NCI-H1417 (cell line): ENCODE results near the gene TMEM181.
A peak's percentile ranks its signal among the peaks of the same experiment; 100 is the strongest.
"Not testable (repeated sequence)": the region's sequence is repeated elsewhere in the genome, so short reads cannot be mapped to it uniquely, and the experiment has no call there.

Experiments
- DNase-seq, 3 experiments: peaks; one replicate each; lab custom pipeline; 2025; lab: John Stamatoyannopoulos, UW

TMEM181 gene

GRCh38 chr6:158596861-158597260 lies 37.0 kb downstream of the TMEM181 start:
- DNase-seq = no peak

- DNase-seq = no peak
These were observed 37.7 kb downstream of the TMEM181 start for GRCh38 chr6:158597565-158597964.

GRCh38 chr6:158599635-158600034 lies 39.7 kb downstream of the TMEM181 start:
- DNase-seq = no peak

- no peak for DNase-seq
These were observed 43.6 kb downstream of the TMEM181 start for GRCh38 chr6:158603261-158604047.

DNA sequence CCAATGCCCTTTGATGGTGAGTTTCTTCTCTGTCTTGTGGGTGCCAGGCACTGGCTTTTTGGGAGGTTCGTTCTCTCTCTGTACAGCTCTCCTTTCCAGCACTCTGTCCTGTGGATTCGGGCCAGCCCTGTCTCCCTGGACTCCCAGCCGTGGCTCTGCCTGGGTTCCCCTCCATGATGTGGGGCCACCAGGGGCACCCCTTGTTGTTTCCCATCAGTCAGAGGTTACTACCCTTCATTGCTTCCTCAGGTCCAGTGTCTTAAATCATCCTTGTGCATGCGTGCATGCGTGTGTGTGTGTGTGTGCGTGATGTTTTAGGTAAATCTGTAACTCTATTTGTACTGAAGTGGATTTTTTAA lies 44.1 kb downstream of the TMEM181 start:
- no peak for DNase-seq

DNA sequence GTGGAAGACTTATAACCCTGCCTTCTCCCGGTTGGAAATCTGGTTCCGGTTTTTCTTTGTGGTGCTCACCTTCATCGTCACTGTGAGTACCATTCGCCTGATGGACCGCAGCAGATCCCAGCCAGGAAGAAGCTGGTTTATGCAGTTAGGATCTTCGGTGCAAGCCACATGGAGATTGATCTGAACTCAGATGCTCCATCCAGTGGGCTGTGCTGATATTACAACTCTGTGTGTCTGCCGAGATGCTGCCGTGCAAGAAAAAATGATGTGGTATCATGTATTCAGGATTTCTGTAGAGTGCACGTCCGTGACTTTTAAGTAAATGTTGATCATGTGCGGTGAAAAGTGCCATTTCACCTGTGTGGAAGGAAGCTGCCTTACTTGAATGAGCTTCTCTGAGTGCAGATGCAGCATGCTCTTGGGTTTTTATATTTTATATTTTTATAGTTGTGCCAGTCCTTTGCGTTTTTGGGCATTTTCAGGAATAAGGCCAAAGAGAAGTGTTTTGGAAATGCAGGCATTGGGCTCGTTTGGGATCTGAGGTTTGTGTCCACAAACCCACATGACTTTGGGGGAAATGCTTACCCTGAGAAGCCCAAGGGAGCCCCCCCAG lies 45.5 kb downstream of the TMEM181 start:
- DNase-seq = peak; percentile 56 to 84 (median 75)

- not testable (repeated sequence) for DNase-seq
These were observed 46.1 kb downstream of the TMEM181 start for GRCh38 chr6:158606011-158606410.

DNA sequence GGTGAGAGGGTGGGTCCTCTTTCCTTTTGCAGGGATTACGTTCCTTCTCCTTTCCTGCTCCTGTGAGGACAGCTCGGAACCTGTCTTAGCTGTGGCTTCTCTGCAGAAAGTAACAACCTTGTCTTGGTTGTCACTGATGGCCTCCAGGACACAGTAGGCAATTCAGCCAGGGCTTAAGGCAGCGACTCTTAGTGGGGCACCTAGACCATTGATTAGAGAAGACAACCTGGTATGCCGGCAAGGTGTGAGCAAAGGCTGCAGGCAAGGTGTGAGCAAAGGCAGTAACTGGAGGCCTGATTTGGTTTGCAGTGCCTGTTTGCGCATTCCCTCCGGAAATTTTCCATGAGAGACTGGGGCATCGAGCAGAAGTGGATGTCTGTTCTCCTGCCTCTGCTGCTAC lies 47.0 kb downstream of the TMEM181 start:
- DNase-seq = no peak

- DNase-seq = no peak
These were observed 47.7 kb downstream of the TMEM181 start for GRCh38 chr6:158607411-158608170.

GRCh38 chr6:158608221-158608620 lies 48.3 kb downstream of the TMEM181 start:
- no peak for DNase-seq

DNA sequence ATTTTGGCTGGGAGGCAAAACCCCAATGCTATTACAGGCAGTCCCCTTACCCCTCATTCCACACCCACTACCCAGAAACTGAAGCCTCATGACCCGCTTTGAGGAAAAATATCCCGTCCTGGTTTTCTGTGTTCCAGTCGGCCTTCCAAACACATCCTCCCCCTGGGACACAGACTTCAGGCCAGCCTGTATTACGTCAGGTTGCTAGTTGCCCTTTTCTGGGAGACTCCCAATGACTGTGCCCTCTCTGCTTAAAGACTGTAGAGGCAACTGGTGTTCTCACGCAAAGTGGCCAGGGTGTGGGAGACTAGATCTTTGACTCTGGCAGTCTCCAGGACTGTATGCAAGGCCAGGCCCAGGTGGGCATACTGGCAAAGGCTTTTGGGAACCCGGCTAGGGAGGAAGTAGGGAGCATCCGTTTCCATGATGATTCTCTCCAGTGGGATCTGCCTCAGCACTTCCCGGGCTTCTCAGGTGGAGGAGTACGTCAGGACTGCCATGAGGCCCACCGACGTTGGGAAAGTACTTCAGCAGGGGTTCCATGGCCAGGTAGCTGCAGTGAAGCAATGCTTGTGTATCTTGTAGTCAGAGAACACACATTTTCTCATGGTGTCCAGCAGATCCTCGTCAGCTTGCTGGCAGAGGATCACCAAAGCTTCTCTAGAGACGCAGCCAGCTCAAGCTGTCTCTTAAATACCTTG lies 49.7 kb downstream of the TMEM181 start:
- DNase-seq = no peak

DNA sequence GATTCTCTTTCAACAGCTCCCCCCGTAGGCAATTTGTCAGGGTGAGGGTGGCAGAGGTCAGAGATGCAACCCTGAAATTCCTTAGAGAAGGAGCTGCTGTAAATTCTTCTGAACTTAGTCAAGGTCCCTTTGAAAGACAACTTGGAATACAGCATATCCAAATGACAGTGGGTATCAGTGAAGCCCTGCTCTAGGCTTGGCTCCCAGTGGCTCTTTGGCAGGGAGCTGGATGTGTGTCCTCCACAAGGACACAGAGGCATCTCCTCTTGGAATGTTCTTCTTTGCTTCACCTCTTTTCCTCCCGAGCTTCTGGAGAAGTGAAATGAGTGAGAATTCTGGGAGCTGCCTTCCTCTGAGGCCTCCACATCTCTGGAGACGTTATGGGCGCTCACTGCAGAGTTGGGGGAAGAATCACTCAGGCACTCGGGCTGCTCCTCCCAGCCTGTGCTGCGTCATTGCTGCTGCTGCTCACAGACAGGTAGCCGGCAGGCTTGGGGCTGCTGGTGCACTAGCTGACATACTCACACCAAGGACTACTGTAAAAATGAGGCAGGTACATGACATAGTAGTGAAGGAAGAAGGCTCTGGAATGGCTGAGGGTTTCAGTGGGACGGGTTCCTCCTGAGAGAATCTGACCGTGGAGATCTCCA lies 50.6 kb downstream of the TMEM181 start:
- DNase-seq = no peak

GRCh38 chr6:158611039-158611438 lies 51.1 kb downstream of the TMEM181 start:
- DNase-seq = no peak

- no peak for DNase-seq
These were observed 51.9 kb downstream of the TMEM181 start for GRCh38 chr6:158611541-158612370.

DNA sequence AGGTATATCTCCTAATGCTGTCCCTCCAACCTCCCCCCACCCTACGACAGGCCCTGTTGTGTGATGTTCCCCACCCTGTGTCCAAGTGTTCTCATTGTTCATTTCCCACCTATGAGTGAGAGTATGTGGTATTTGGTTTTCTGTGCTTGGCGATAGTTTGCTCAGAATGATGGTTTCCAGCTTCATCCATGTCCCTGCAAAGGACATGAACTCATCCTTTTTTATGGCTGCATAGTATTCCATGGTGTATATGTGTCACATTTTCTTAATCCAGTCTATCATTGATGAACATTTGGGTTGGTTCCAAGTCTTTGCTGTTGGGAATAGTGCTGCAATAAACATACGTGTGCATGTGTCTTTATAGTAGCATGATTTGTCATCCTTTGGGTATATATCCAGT lies 54.7 kb downstream of the TMEM181 start:
- not testable (repeated sequence) for DNase-seq

- not testable (repeated sequence) for DNase-seq
These were observed 58.4 kb downstream of the TMEM181 start for GRCh38 chr6:158618289-158618688.

DNA sequence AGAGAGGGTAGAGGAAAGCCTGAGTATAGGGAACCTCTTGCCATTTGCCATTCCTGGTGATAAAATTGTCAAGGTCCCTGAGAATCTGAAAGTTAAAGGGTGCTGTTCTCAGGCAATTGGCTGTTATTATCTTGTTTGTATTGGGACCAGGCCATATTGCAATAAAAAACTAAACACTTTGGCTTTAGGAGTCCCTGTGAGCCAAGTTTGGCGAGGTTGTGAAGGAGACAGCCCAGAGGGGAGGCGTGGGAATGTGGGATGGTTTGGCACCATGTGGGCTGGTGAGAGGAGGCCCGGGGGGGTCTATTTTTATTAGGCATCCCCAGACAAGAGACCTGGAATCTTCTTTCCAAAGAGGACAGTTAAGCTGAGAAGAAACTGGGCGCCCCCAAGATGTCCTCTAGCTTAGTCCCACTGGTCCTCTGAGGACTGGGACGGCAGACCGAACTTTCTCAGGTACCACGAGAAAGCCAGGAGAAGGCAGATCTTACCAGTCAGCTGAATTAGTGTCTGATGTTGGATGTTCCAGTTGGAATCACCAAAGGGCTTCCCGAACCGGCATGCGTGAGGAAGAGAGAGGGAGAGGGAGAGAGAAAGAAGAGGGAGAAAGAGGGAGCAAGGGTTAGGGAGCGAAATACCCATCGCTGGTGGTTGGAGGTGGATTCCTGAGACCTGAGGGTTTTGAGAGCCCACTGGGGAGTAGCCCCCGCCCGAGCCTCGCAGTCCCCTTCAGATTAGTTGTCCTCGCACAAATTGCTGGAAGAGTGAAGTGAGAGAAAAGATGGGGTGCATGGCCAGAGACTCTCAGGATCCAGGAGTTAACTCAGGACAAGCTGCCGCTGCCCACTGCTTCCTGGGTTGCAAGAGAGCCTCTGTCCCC lies 60.3 kb downstream of the TMEM181 start:
- DNase-seq = no peak

DNA sequence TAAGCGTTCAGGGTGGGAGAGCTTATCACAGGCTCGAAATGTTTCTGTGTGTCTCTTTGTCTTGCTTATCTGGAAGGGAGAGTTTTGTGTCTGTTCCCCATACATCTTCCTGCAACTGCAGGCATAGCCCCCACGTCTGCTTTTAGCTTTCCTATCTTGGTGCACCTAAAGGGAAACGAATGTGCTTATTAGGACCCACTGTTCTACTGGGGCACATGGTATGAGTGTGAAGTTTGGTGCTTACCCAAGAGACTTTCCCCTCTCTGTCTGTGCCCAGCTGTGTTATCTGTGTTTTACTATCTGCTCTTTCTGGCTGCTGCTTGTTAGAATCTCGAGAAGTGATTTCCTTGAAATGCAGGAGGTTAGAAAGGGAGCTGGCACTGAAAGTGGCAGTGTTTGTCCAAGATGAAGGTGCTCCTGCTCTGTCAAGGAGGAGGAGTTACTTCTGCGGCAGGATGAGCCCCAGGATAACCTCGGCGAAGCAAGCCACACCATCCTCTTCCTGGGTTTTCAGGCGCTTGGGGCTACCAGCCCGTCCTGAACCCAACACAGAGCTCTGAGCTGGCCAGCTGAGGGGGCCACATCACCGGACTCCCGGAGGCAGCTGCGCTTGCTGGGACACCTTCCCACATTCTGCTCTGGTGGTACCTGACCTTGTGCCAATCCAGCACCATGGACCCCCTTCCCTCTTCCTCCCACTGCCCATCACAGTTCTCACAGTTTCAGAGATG lies 61.2 kb downstream of the TMEM181 start:
- no peak for DNase-seq
